Mucosa of rectum (tissue), 2 donors: ENCODE results near the gene NUBPL.
"Not testable (repeated sequence)": the region's sequence is repeated elsewhere in the genome, so short reads cannot be mapped to it uniquely, and the experiment has no call there.

Experiments used
- H3K27ac ChIP-seq, 2 donors: one replicate each; pipeline ENCODE4 v1.7.0; 2013; ENCODE audit warnings: inconsistent platforms in 2 of 2, low read depth in 2 of 2, low read length in 2 of 2
- H3K27me3 ChIP-seq, 2 donors: one replicate each; pipeline ENCODE4 v1.7.0; 2013; ENCODE audit warnings: low read length in 2 of 2; ENCODE audit not compliant: control insufficient read depth in 2 of 2, insufficient read depth in 2 of 2
- H3K36me3 ChIP-seq, 2 donors: one replicate each; pipeline ENCODE4 v1.7.0; 2013; ENCODE audit warnings: low read length in 2 of 2; ENCODE audit not compliant: control insufficient read depth in 2 of 2, insufficient read depth in 2 of 2
- H3K4me1 ChIP-seq, 2 donors: one replicate each; pipeline ENCODE4 v1.7.0; 2013; ENCODE audit warnings: low read length in 2 of 2, mild to moderate bottlenecking in 1 of 2; ENCODE audit not compliant: control insufficient read depth in 2 of 2, insufficient read depth in 2 of 2
- H3K4me3 ChIP-seq, 2 donors: one replicate each; pipeline ENCODE4 v1.7.0; 2013; ENCODE audit warnings: low read length in 2 of 2
- H3K9ac ChIP-seq, 2 donors: one replicate each; pipeline ENCODE4 v1.7.0; 2013; ENCODE audit warnings: low read length in 2 of 2, low read depth in 1 of 2, mild to moderate bottlenecking in 1 of 2
- H3K9me3 ChIP-seq, 2 donors: one replicate each; pipeline ENCODE4 v1.7.0; 2013; ENCODE audit warnings: low read length in 2 of 2; ENCODE audit not compliant: control insufficient read depth in 2 of 2
- donor health status: healthy.
- donor health status: Normal muscosa, but diverticular disease.

Gene NUBPL

GRCh38 chr14:31827325-31827724 lies 266.1 kb downstream of the NUBPL start:
- H3K27me3 ChIP-seq, result no peaks in the 10 kb centered on the region
- H3K4me1 ChIP-seq, result no peaks in the 10 kb centered on the region
- no peak overlapping the region for H3K9ac ChIP-seq
- H3K36me3 ChIP-seq, result no peaks in the 10 kb centered on the region
- no peak overlapping the region for H3K27ac ChIP-seq
- no peaks in the 10 kb centered on the region for H3K9me3 ChIP-seq
- no peak overlapping the region for H3K4me3 ChIP-seq

- no peaks in the 10 kb centered on the region for H3K9me3 ChIP-seq
- H3K27me3 ChIP-seq, result no peaks in the 10 kb centered on the region
- H3K36me3 ChIP-seq, result no peaks in the 10 kb centered on the region
- H3K4me3 ChIP-seq, result no peak overlapping the region
- H3K9ac ChIP-seq, result no peak overlapping the region
- no peaks in the 10 kb centered on the region for H3K4me1 ChIP-seq
- H3K27ac ChIP-seq, result no peak overlapping the region
Measured at GRCh38 chr14:31828946-31829868, 268.0 kb downstream of the NUBPL start.

- Histone ChIP-seq H3K27me3 (no peaks in the 10 kb centered on the region), H3K9ac (no peak overlapping the region), H3K36me3 (no peaks in the 10 kb centered on the region), H3K9me3 (no peaks in the 10 kb centered on the region), H3K27ac (no peak overlapping the region), H3K4me3 (no peak overlapping the region), H3K4me1 (no peaks in the 10 kb centered on the region)
Measured at GRCh38 chr14:31834616-31835015, 273.4 kb downstream of the NUBPL start.

GRCh38 chr14:31835049-31835448 lies 273.8 kb downstream of the NUBPL start:
- H3K4me1 ChIP-seq, result no peaks in the 10 kb centered on the region
- H3K4me3 ChIP-seq, result no peak overlapping the region
- H3K9ac ChIP-seq, result no peak overlapping the region
- no peaks in the 10 kb centered on the region for H3K27me3 ChIP-seq
- no peaks in the 10 kb centered on the region for H3K9me3 ChIP-seq
- H3K27ac ChIP-seq, result no peak overlapping the region
- no peaks in the 10 kb centered on the region for H3K36me3 ChIP-seq

- no peak overlapping the region for H3K4me3 ChIP-seq
- H3K9ac ChIP-seq, result no peak overlapping the region
- no peaks in the 10 kb centered on the region for H3K27me3 ChIP-seq
- no peaks in the 10 kb centered on the region for H3K4me1 ChIP-seq
- no peaks in the 10 kb centered on the region for H3K9me3 ChIP-seq
- H3K27ac ChIP-seq, result no peak overlapping the region
- no peaks in the 10 kb centered on the region for H3K36me3 ChIP-seq
Measured at GRCh38 chr14:31837031-31837430, 275.8 kb downstream of the NUBPL start.

- peaks cover 0 to 14% of the 10 kb centered on the region in 2 donors for H3K4me1 ChIP-seq
- H3K36me3 ChIP-seq, result no peaks in the 10 kb centered on the region
- no peaks in the 10 kb centered on the region for H3K9me3 ChIP-seq
- H3K9ac ChIP-seq, result no peak overlapping the region
- peak overlapping the region; percentile 62 to 82 for H3K27ac ChIP-seq
- H3K27me3 ChIP-seq, result no peaks in the 10 kb centered on the region
- H3K4me3 ChIP-seq, result no peak overlapping the region
Measured at GRCh38 chr14:31842899-31843298, 281.7 kb downstream of the NUBPL start.

GRCh38 chr14:31843361-31844091 lies 282.3 kb downstream of the NUBPL start:
- no peak overlapping the region for H3K4me3 ChIP-seq
- peak overlapping the region; percentile 62 to 82 for H3K27ac ChIP-seq
- peaks cover 0 to 14% of the 10 kb centered on the region in 2 donors for H3K4me1 ChIP-seq
- no peaks in the 10 kb centered on the region for H3K27me3 ChIP-seq
- no peaks in the 10 kb centered on the region for H3K36me3 ChIP-seq
- H3K9me3 ChIP-seq, result no peaks in the 10 kb centered on the region
- no peak overlapping the region for H3K9ac ChIP-seq

GRCh38 chr14:31854508-31855075 lies 293.4 kb downstream of the NUBPL start:
- Histone ChIP-seq H3K4me3 (no peak overlapping the region), H3K4me1 (no peaks in the 10 kb centered on the region), H3K27ac (no peak overlapping the region), H3K27me3 (no peaks in the 10 kb centered on the region), H3K36me3 (no peaks in the 10 kb centered on the region), H3K9me3 (no peaks in the 10 kb centered on the region), H3K9ac (no peak overlapping the region)

GRCh38 chr14:31855262-31855661 lies 294.1 kb downstream of the NUBPL start:
- Histone ChIP-seq H3K9ac (no peak overlapping the region), H3K4me3 (no peak overlapping the region), H3K9me3 (no peaks in the 10 kb centered on the region), H3K27ac (no peak overlapping the region), H3K27me3 (no peaks in the 10 kb centered on the region), H3K4me1 (no peaks in the 10 kb centered on the region), H3K36me3 (no peaks in the 10 kb centered on the region)

GRCh38 chr14:31856003-31856402 lies 294.8 kb downstream of the NUBPL start:
- not testable (repeated sequence) for H3K36me3 ChIP-seq, H3K4me3 ChIP-seq, H3K4me1 ChIP-seq, H3K9ac ChIP-seq, H3K27me3 ChIP-seq, H3K9me3 ChIP-seq, H3K27ac ChIP-seq
